ENCODE data around the gene ABHD4.
A peak's percentile ranks its signal among the peaks of the same experiment; 100 is the strongest.
"Not testable (repeated sequence)": the region's sequence is repeated elsewhere in the genome, so short reads cannot be mapped to it uniquely, and the experiment has no call there.

ABHD4 gene

GRCh38 chr14:22627506-22628263, 29.6 kb downstream of the ABHD4 start:
- DNase-seq (ENCODE audit: low read depth in 2 of 2), result no peak

GRCh38 chr14:22629361-22629760, 31.3 kb downstream of the ABHD4 start:
- DNase-seq (ENCODE audit: low read depth in 2 of 2), result no peak

- DNase-seq (ENCODE audit: low read depth in 2 of 2), result no peak
Observed at GRCh38 chr14:22630066-22630465, 32.0 kb downstream of the ABHD4 start.

- no peak for DNase-seq (ENCODE audit: low read depth in 2 of 2)
Observed at GRCh38 chr14:22630486-22630885, 32.4 kb downstream of the ABHD4 start.

GRCh38 chr14:22634233-22634900, 36.3 kb downstream of the ABHD4 start:
- DNase-seq (ENCODE audit: low read depth in 2 of 2), result no peak

GRCh38 chr14:22635980-22636379, 37.9 kb downstream of the ABHD4 start:
- not testable (repeated sequence) for DNase-seq (ENCODE audit: low read depth in 2 of 2)

GRCh38 chr14:22640192-22640591, 42.1 kb downstream of the ABHD4 start:
- DNase-seq (ENCODE audit: low read depth in 2 of 2), result no peak

GRCh38 chr14:22641846-22642245, 43.7 kb downstream of the ABHD4 start:
- no peak for DNase-seq (ENCODE audit: low read depth in 2 of 2)

GRCh38 chr14:22644305-22644635, 46.2 kb downstream of the ABHD4 start, which contains the start of gene OR6J1:
TSS of gene OR6J1 (minus strand) at chr14:22644352. CDS start at chr14:22634811, 9,541 bp downstream.
- no peak for DNase-seq (ENCODE audit: low read depth in 2 of 2)

- no peak for DNase-seq (ENCODE audit: low read depth in 2 of 2)
Observed at GRCh38 chr14:22646570-22647254, 48.6 kb downstream of the ABHD4 start.

- DNase-seq (ENCODE audit: low read depth in 2 of 2), result no peak
Observed at GRCh38 chr14:22648506-22648905, 50.4 kb downstream of the ABHD4 start.

GRCh38 chr14:22650046-22650739, 52.1 kb downstream of the ABHD4 start:
- no peak for DNase-seq (ENCODE audit: low read depth in 2 of 2)

- DNase-seq (ENCODE audit: low read depth in 2 of 2), result no peak
Observed at GRCh38 chr14:22650960-22651521, 52.9 kb downstream of the ABHD4 start.

- no peak for DNase-seq (ENCODE audit: low read depth in 2 of 2)
Observed at GRCh38 chr14:22651586-22651985, 53.5 kb downstream of the ABHD4 start.

- peak in 1 of 2 donors; percentile 13 for DNase-seq (ENCODE audit: low read depth in 2 of 2)
Observed at GRCh38 chr14:22653012-22653621, 55.0 kb downstream of the ABHD4 start.

GRCh38 chr14:22656226-22656625, 58.1 kb downstream of the ABHD4 start:
- no peak for DNase-seq (ENCODE audit: low read depth in 2 of 2)

GRCh38 chr14:22656945-22657731, 59.0 kb downstream of the ABHD4 start:
- no peak for DNase-seq (ENCODE audit: low read depth in 2 of 2)

- no peak for DNase-seq (ENCODE audit: low read depth in 2 of 2)
Observed at GRCh38 chr14:22657861-22658260, 59.8 kb downstream of the ABHD4 start.

- DNase-seq (ENCODE audit: low read depth in 2 of 2), result no peak
Observed at GRCh38 chr14:22658946-22659345, 60.8 kb downstream of the ABHD4 start.

GRCh38 chr14:22660654-22661053, 62.6 kb downstream of the ABHD4 start:
- no peak for DNase-seq (ENCODE audit: low read depth in 2 of 2)
